Measurements from ENCODE around the gene CAGE1. TPM values are rescaled to one million over a fixed set of nuclear protein-coding genes. Genes with fewer than 3 reads are reported as not detected.
A peak's percentile ranks its signal among the peaks of the same experiment; 100 is the strongest.
"Not testable (repeated sequence)": the region's sequence is repeated elsewhere in the genome, so short reads cannot be mapped to it uniquely, and the experiment has no call there.

Gene CAGE1
- total RNA-seq, 1 donor from 2014 or later, result not detected

GRCh38 chr6:7341271-7341670 lies 48.3 kb downstream of the CAGE1 start:
- DNase-seq (ENCODE audit: extremely low read depth, low read depth, low spot score), result no peak

GRCh38 chr6:7339007-7339732 lies 50.4 kb downstream of the CAGE1 start:
- DNase-seq (ENCODE audit: extremely low read depth, low read depth, low spot score), result peak; percentile 2

- DNase-seq (ENCODE audit: extremely low read depth, low read depth, low spot score), result no peak
These were observed 51.5 kb downstream of the CAGE1 start for GRCh38 chr6:7338031-7338430.

GRCh38 chr6:7335519-7335918 lies 54.0 kb downstream of the CAGE1 start:
- no peak for DNase-seq (ENCODE audit: extremely low read depth, low read depth, low spot score)

- no peak for DNase-seq (ENCODE audit: extremely low read depth, low read depth, low spot score)
These were observed 54.9 kb downstream of the CAGE1 start for GRCh38 chr6:7334685-7335084.

- DNase-seq (ENCODE audit: extremely low read depth, low read depth, low spot score), result no peak
These were observed 57.3 kb downstream of the CAGE1 start for GRCh38 chr6:7332090-7332745.

GRCh38 chr6:7331452-7331851 lies 58.1 kb downstream of the CAGE1 start:
- no peak for DNase-seq (ENCODE audit: extremely low read depth, low read depth, low spot score)

DNA sequence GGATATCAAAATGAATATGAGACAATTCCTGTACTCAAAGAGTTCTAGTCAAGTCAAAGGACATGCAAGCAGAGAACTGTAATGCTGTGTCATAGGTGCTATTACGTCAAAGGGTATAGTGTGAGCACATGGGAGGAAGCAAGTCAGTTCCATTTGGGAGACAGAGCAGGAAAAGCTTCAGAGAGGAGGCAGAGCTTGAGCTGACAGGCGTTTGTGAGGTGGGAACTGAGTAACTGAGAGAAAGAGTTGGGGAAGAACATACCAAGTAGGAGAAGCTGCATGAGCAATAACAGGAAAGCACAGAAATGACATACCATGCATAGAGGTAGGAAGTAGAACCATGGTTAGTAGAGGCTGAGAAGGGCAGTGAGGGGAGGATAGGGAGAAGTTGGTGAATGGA lies 61.3 kb downstream of the CAGE1 start:
- no peak for DNase-seq (ENCODE audit: extremely low read depth, low read depth, low spot score)

DNA sequence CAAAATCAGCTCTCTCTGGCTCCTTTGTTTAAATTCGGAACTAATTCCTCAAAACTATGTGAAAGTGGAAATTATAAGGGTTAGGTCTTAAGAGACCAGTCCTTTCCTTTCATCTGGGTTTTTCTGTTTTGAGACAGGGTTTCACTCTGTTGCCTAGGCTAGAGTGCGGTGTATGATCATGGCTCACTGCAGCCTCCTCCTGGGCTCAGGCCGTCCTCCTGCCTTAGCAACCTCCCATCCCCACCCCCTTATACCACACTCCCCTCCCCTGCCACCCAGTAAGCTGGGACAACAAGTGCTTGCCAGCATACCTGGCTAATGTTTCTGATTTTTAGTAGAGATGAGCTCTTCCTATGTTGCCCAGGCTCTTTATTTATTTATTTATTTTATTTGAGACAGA lies 63.8 kb downstream of the CAGE1 start:
- DNase-seq (ENCODE audit: extremely low read depth, low read depth, low spot score), result no peak

DNA sequence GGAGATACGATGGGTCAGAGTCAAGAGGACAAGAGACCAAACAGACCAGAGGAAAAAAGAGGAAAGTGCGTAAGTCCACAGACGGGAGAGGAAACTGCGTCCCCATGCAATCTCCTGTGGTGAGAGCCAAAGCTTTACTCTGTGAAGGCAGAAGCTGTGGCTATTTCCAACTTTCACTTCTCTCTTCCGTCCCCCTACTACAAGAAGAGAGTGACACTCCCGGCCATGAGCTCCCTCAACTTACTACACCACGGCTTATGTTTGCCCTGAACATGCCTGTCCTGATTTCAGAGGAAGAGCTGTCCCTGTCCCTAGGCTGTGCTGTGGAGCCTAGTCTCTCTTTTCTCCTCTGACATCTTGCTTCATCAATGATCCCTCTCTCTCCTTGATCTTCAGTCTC lies 65.0 kb downstream of the CAGE1 start:
- no peak for DNase-seq (ENCODE audit: extremely low read depth, low read depth, low spot score)

GRCh38 chr6:7323074-7323473 lies 66.5 kb downstream of the CAGE1 start:
- DNase-seq (ENCODE audit: extremely low read depth, low read depth, low spot score), result no peak

DNA sequence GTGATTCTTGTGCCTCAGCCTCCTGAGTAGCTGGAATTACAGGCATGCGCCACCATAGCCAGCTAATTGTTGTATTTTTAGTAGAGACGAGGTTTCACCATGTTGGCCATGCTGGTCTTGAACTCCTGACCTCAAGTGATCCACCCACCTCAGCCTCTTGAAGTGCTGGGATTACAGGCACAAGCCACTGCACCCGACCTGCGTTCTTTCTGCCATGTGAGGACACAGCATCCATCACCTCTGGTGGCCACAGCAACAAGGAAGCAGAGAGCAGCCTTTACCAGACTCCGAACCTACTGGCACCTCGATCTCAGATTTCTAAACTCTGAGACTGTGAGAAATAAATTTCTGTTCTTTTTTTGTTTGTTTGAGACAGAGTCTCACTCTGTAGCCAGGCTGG lies 67.7 kb downstream of the CAGE1 start:
- not testable (repeated sequence) for DNase-seq (ENCODE audit: extremely low read depth, low read depth, low spot score)

- not testable (repeated sequence) for DNase-seq (ENCODE audit: extremely low read depth, low read depth, low spot score)
These were observed 70.1 kb downstream of the CAGE1 start for GRCh38 chr6:7319406-7319805.

GRCh38 chr6:7317538-7317937 lies 72.0 kb downstream of the CAGE1 start:
- DNase-seq (ENCODE audit: extremely low read depth, low read depth, low spot score), result no peak

DNA sequence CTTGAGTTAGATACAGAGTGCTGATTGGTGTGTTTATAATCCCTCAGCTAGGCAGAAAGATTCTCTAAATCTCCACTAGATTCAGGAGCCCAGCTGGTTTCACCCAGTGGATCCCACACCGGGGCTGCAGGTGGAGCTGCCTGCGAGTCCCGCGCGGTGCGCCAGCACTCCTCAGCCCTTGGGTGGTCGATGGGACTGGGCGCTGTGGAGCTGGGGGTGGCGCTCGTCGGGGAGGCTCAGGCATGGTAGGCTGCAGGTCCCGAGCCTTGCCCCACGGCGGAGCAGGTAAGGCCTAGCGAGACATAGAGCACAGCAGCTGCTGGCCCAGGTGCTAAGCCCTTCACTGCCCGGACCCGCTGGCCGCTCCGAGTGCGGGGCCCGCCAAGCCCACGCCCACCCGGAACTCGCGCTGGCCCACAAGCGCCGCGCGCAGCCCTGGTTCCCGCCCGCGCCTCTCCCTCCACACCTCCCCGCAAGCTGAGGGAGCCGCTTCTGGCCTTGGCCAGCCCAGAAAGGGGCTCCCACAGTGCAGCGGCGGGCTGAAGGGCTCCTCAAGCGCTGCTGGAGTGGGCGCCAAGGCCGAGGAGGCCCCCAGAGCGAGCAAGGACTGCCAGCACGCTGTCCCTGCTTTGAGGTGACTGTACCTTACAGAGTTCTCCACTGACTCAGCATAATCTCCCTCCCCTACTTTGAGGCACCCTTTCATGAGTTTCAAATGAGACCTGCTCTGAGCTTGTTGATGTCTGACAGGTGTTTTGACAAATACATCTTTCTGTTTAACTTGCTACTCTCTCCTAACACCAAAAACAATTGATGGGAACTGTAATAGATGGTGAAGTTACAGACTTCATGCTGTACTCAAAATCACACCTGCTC lies 72.6 kb downstream of the CAGE1 start:
- DNase-seq (ENCODE audit: extremely low read depth, low read depth, low spot score), result no peak

DNA sequence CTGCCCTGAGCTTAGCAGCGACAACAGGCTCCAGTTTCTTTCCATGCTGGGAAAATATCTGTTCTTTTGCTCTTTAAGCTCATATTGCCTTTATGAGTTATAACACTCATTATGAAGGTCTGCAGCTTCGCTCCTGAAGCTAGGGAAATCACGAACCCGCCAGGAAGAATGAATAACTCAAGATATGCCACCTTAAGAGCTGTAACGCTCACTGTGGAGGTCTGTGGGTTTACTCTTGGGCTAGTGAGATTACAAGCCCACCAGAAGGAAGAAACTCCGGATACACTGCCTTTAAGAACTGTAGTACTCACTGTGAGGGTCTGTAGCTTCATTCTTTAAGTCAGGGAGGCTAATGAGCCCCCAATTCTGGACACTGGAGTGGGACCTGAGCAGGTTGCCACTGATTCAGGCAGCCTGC lies 73.6 kb downstream of the CAGE1 start:
- no peak for DNase-seq (ENCODE audit: extremely low read depth, low read depth, low spot score)

DNA sequence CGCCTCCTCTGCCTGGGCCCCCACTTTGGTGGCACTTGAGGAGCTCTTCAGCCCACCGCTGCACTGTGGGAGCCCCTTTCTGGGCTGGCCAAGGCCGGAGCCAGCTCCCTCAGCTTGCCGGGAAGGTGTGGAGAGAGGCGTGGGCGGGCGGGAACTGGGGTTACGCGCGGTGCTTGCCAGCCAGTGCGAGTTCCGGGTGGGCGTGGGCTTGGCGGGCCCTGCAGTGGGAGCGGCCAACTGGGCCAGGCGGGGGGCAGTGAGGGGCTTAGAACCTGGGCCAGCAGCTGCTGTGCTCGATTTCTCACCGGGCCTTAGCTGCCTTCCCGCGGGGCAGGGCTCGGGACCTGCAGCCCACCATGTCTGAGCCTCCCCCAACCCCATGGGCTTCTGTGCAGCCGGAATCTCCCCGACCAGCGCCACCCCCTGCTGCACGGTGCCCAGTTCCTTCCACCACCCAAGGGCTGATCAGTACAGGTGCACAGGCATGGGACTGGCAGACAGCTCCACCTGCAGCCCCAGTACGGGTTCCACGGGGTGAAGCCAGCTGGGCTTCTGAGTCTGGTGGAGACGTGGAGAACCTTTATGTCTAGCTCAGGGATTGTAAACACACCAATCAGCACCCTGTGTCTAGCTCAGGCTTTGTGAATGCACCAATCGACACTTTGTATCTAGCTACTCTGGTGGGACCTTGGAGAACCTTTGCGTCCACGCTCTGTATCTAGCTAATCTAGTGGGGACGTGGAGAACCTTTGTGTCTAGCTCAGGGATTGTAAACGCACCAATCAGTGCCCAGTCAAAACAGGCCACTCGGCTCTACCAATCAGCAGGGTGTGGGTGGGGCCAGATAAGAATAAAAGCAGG lies 74.2 kb downstream of the CAGE1 start:
- DNase-seq (ENCODE audit: extremely low read depth, low read depth, low spot score), result not testable (repeated sequence)

- DNase-seq (ENCODE audit: extremely low read depth, low read depth, low spot score), result no peak
These were observed 75.1 kb downstream of the CAGE1 start for GRCh38 chr6:7314414-7314813.

DNA sequence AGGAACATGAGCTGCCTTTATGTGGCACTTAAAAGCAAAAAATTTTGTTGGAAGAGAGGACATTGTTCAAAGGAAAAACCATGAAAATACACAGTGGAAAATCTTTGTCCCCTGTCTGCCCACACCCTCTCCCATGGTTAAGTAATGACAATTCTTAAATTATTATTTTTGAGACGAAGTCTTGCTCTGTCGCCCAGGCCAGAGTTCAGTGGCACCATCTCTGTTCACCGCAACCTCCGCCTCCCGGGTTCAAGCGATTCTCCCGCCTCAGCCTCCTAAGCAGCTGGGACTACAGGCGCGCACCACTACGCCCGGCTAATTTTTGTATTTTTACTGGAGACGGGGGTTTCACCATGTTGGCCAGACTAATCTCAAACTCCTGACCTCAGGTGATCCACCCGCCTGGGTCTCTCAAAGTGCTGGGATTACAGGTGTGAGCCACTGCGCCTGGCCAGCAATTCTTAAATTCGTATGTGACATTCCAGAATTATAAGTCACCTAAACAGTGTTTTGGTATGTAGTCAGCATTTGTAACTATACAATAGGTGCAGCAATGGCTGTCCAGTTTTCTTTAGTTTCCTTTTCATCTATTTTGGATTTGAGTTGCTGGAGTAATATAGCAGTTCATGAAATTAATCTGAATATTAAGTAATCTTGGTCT lies 75.9 kb downstream of the CAGE1 start:
- DNase-seq (ENCODE audit: extremely low read depth, low read depth, low spot score), result no peak
